Esophagus squamous epithelium (tissue), 4 donors: ENCODE results near the gene PIK3CB.

Experiments
- POLR2A ChIP-seq, 4 donors: fragments of 450-650 bp; IDR thresholded peaks; one replicate each; pipeline ENCODE4 v1.6.1; 2017; ENCODE audit warnings: antibody characterized with exemption in 4 of 4, mild to moderate bottlenecking in 4 of 4, moderate library complexity in 3 of 4
- TF ChIP-seq, protein P1 (sequence below), 6 experiments: fragments of 450-650 bp in 4 of 6; fragments of 200-600 bp in 2 of 6; sonication (generic) in 2 of 6; IDR thresholded peaks; one replicate each; pipeline ENCODE4 v1.5.1; 2016 to 2019; ENCODE audit warnings: antibody characterized with exemption in 6 of 6, mild to moderate bottlenecking in 4 of 6, moderate library complexity in 4 of 6

DNA sequence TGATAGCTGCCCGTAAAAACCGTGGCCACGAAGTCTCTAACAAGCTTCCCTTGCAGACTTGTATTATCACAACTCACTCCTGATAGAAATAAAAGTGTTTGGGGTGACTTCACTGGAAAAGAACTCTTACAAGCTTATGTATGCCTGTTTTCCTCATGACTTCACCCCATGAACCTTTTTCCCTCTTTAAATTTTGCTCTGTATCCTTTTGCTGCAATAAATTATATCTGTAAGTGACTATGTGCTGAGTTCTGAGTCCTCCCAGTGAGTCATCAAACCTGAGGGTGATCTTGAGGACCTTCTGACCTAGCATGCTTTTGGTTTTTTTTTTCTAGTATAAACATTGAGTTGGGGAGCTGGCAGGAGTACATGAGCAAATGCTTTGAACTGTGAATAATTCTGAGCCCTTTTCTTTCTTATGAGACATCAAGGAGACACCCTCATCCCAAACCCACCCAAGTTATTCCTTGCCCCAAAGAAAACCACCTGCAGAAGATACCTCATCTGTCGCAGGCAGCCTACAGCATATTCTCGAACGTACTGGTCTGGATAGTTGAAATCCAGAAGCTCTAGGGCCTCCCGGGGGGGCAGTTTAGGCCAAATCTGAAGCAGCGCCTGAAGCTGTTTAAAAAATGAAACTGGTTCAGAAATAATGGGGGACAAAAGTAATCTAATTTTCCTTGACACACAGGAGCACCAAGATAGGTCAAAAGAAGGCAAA lies 140.3 kb downstream of the PIK3CB start:
- TF ChIP-seq, protein P1, sequence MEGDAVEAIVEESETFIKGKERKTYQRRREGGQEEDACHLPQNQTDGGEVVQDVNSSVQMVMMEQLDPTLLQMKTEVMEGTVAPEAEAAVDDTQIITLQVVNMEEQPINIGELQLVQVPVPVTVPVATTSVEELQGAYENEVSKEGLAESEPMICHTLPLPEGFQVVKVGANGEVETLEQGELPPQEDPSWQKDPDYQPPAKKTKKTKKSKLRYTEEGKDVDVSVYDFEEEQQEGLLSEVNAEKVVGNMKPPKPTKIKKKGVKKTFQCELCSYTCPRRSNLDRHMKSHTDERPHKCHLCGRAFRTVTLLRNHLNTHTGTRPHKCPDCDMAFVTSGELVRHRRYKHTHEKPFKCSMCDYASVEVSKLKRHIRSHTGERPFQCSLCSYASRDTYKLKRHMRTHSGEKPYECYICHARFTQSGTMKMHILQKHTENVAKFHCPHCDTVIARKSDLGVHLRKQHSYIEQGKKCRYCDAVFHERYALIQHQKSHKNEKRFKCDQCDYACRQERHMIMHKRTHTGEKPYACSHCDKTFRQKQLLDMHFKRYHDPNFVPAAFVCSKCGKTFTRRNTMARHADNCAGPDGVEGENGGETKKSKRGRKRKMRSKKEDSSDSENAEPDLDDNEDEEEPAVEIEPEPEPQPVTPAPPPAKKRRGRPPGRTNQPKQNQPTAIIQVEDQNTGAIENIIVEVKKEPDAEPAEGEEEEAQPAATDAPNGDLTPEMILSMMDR (IDR thresholded peaks at IDR 0.05): no peak
- TF ChIP-seq POLR2A (IDR thresholded peaks at IDR 0.05): no peak
